ENCODE results near the gene MATN1.
A peak's percentile ranks its signal among the peaks of the same experiment; 100 is the strongest.

Gene MATN1

GRCh38 chr1:30679201-30679975 lies 44.0 kb downstream of the MATN1 start:
- H3K27ac ChIP-seq (ENCODE audit: low read depth, low read length): no peak overlapping the region
- no peak for DNase-seq
- no peak overlapping the region for H4K8ac ChIP-seq (ENCODE audit: low read depth, low read length)
- H2BK5ac ChIP-seq (ENCODE audit: low read depth, low read length, poor library complexity): no peak overlapping the region
- H2AK5ac ChIP-seq (ENCODE audit: low read length): no peak overlapping the region
- no peaks in the 10 kb centered on the region for H3K4me1 ChIP-seq (ENCODE audit: control insufficient read depth in 1 of 2, insufficient read depth in 2 of 2, low read length in 2 of 2)
- H3K18ac ChIP-seq (ENCODE audit: low read length): no peak overlapping the region
- H2BK120ac ChIP-seq (ENCODE audit: insufficient read depth, low read length, poor library complexity): no peak overlapping the region
- H3K27me3 ChIP-seq (ENCODE audit: insufficient read depth, low read length): no peaks in the 10 kb centered on the region
- no peak overlapping the region for H3K4me2 ChIP-seq (ENCODE audit: low read length)
- H4K12ac ChIP-seq (ENCODE audit: low read depth, low read length): no peak overlapping the region
- no peaks in the 10 kb centered on the region for H3K79me1 ChIP-seq (ENCODE audit: low read length)
- H2AFZ ChIP-seq (ENCODE audit: insufficient read depth, low read length, poor library complexity): no peak overlapping the region
- no peak overlapping the region for H3K23ac ChIP-seq (ENCODE audit: low read length)
- H3K4me3 ChIP-seq (ENCODE audit: low read depth, low read length): peak overlapping the region; percentile 43
- H3K9ac ChIP-seq (ENCODE audit: low read length): peak overlapping the region; percentile 2
- H3K14ac ChIP-seq (ENCODE audit: low read length): no peak overlapping the region
- H4K91ac ChIP-seq (ENCODE audit: low read depth, low read length): no peak overlapping the region
- no peaks in the 10 kb centered on the region for H3K36me3 ChIP-seq (ENCODE audit: control insufficient read depth in 1 of 2, insufficient read depth in 2 of 2, low read length in 2 of 2)
- no peak overlapping the region for H2BK12ac ChIP-seq (ENCODE audit: low read length)
- H3K4ac ChIP-seq (ENCODE audit: low read depth, low read length): no peak overlapping the region
- H3K79me2 ChIP-seq (ENCODE audit: control insufficient read depth, insufficient read depth, low read length, poor library complexity): no peaks in the 10 kb centered on the region
- H3K9me3 ChIP-seq (ENCODE audit: insufficient read depth, low read depth, low read length): peaks cover 21% of the 10 kb centered on the region
- WGBS (ENCODE audit: extremely low coverage, insufficient coverage, insufficient read length): no CpG with 5 or more reads among the region's 2 CpGs

GRCh38 chr1:30678209-30678608 lies 45.2 kb downstream of the MATN1 start:
- H3K4ac ChIP-seq (ENCODE audit: low read depth, low read length): no peak overlapping the region
- no peak overlapping the region for H3K23ac ChIP-seq (ENCODE audit: low read length)

GRCh38 chr1:30677471-30677870 lies 45.9 kb downstream of the MATN1 start:
- H3K18ac ChIP-seq (ENCODE audit: low read length): no peak overlapping the region

More at GRCh38 chr1:30678209-30678608, 45.2 kb downstream of the MATN1 start:
- no peak for DNase-seq
- H3K9ac ChIP-seq (ENCODE audit: low read length): no peak overlapping the region
- no peaks in the 10 kb centered on the region for H3K79me1 ChIP-seq (ENCODE audit: low read length)
- H3K4me3 ChIP-seq (ENCODE audit: low read depth, low read length): no peak overlapping the region
- H2AFZ ChIP-seq (ENCODE audit: insufficient read depth, low read length, poor library complexity): no peak overlapping the region
- no peak overlapping the region for H2AK5ac ChIP-seq (ENCODE audit: low read length)
- no peak overlapping the region for H4K12ac ChIP-seq (ENCODE audit: low read depth, low read length)
- no peaks in the 10 kb centered on the region for H3K27me3 ChIP-seq (ENCODE audit: insufficient read depth, low read length)
- H3K36me3 ChIP-seq (ENCODE audit: control insufficient read depth in 1 of 2, insufficient read depth in 2 of 2, low read length in 2 of 2): no peaks in the 10 kb centered on the region
- H4K91ac ChIP-seq (ENCODE audit: low read depth, low read length): no peak overlapping the region
- no peak overlapping the region for H4K8ac ChIP-seq (ENCODE audit: low read depth, low read length)
- H3K27ac ChIP-seq (ENCODE audit: low read depth, low read length): no peak overlapping the region
- H2BK12ac ChIP-seq (ENCODE audit: low read length): no peak overlapping the region
- H2BK5ac ChIP-seq (ENCODE audit: low read depth, low read length, poor library complexity): no peak overlapping the region
- H3K14ac ChIP-seq (ENCODE audit: low read length): no peak overlapping the region
- H2BK120ac ChIP-seq (ENCODE audit: insufficient read depth, low read length, poor library complexity): no peak overlapping the region
- H3K4me2 ChIP-seq (ENCODE audit: low read length): no peak overlapping the region
- H3K9me3 ChIP-seq (ENCODE audit: insufficient read depth, low read depth, low read length): peaks cover 21% of the 10 kb centered on the region
- no peaks in the 10 kb centered on the region for H3K4me1 ChIP-seq (ENCODE audit: control insufficient read depth in 1 of 2, insufficient read depth in 2 of 2, low read length in 2 of 2)
- H3K18ac ChIP-seq (ENCODE audit: low read length): no peak overlapping the region
- no CpG with 5 or more reads among the region's 3 CpGs for WGBS (ENCODE audit: extremely low coverage, insufficient coverage, insufficient read length)
- H3K79me2 ChIP-seq (ENCODE audit: control insufficient read depth, insufficient read depth, low read length, poor library complexity): no peaks in the 10 kb centered on the region

GRCh38 chr1:30675761-30676160 lies 47.6 kb downstream of the MATN1 start:
- Histone ChIP-seq H4K8ac (ENCODE audit: low read depth, low read length) (no peak overlapping the region), H3K36me3 (ENCODE audit: control insufficient read depth in 1 of 2, insufficient read depth in 2 of 2, low read length in 2 of 2) (no peaks in the 10 kb centered on the region), H3K79me2 (ENCODE audit: control insufficient read depth, insufficient read depth, low read length, poor library complexity) (no peaks in the 10 kb centered on the region), H3K27me3 (ENCODE audit: insufficient read depth, low read length) (no peaks in the 10 kb centered on the region), H3K4me1 (ENCODE audit: control insufficient read depth in 1 of 2, insufficient read depth in 2 of 2, low read length in 2 of 2) (no peaks in the 10 kb centered on the region), H3K18ac (ENCODE audit: low read length) (no peak overlapping the region), H2BK5ac (ENCODE audit: low read depth, low read length, poor library complexity) (no peak overlapping the region), H3K23ac (ENCODE audit: low read length) (no peak overlapping the region), H3K4me3 (ENCODE audit: low read depth, low read length) (no peak overlapping the region), H2AFZ (ENCODE audit: insufficient read depth, low read length, poor library complexity) (no peak overlapping the region), H4K12ac (ENCODE audit: low read depth, low read length) (no peak overlapping the region), H3K14ac (ENCODE audit: low read length) (no peak overlapping the region), H3K4ac (ENCODE audit: low read depth, low read length) (no peak overlapping the region), H3K4me2 (ENCODE audit: low read length) (no peak overlapping the region), H2AK5ac (ENCODE audit: low read length) (no peak overlapping the region), H4K91ac (ENCODE audit: low read depth, low read length) (no peak overlapping the region), H2BK12ac (ENCODE audit: low read length) (no peak overlapping the region), H3K9ac (ENCODE audit: low read length) (no peak overlapping the region), H3K9me3 (ENCODE audit: insufficient read depth, low read depth, low read length) (peaks cover 20% of the 10 kb centered on the region), H2BK120ac (ENCODE audit: insufficient read depth, low read length, poor library complexity) (no peak overlapping the region), H3K79me1 (ENCODE audit: low read length) (no peaks in the 10 kb centered on the region), H3K27ac (ENCODE audit: low read depth, low read length) (no peak overlapping the region)
- peak in 1 of 2 donors; percentile 13 for DNase-seq
- WGBS (ENCODE audit: extremely low coverage, insufficient coverage, insufficient read length): no CpG with 5 or more reads among the region's 2 CpGs

More at GRCh38 chr1:30677471-30677870, 45.9 kb downstream of the MATN1 start:
- Histone ChIP-seq H3K9ac (ENCODE audit: low read length) (no peak overlapping the region), H3K79me2 (ENCODE audit: control insufficient read depth, insufficient read depth, low read length, poor library complexity) (no peaks in the 10 kb centered on the region), H3K27ac (ENCODE audit: low read depth, low read length) (no peak overlapping the region), H2BK5ac (ENCODE audit: low read depth, low read length, poor library complexity) (no peak overlapping the region), H3K4me1 (ENCODE audit: control insufficient read depth in 1 of 2, insufficient read depth in 2 of 2, low read length in 2 of 2) (no peaks in the 10 kb centered on the region), H2AK5ac (ENCODE audit: low read length) (no peak overlapping the region), H4K8ac (ENCODE audit: low read depth, low read length) (no peak overlapping the region), H3K79me1 (ENCODE audit: low read length) (no peaks in the 10 kb centered on the region), H3K9me3 (ENCODE audit: insufficient read depth, low read depth, low read length) (peaks cover 20% of the 10 kb centered on the region), H3K4me2 (ENCODE audit: low read length) (no peak overlapping the region), H2AFZ (ENCODE audit: insufficient read depth, low read length, poor library complexity) (no peak overlapping the region), H3K4ac (ENCODE audit: low read depth, low read length) (no peak overlapping the region), H2BK12ac (ENCODE audit: low read length) (no peak overlapping the region), H3K36me3 (ENCODE audit: control insufficient read depth in 1 of 2, insufficient read depth in 2 of 2, low read length in 2 of 2) (no peaks in the 10 kb centered on the region), H4K91ac (ENCODE audit: low read depth, low read length) (no peak overlapping the region), H3K27me3 (ENCODE audit: insufficient read depth, low read length) (no peaks in the 10 kb centered on the region), H3K4me3 (ENCODE audit: low read depth, low read length) (no peak overlapping the region), H3K14ac (ENCODE audit: low read length) (no peak overlapping the region), H2BK120ac (ENCODE audit: insufficient read depth, low read length, poor library complexity) (no peak overlapping the region), H4K12ac (ENCODE audit: low read depth, low read length) (no peak overlapping the region), H3K23ac (ENCODE audit: low read length) (no peak overlapping the region)
- no peak for DNase-seq
- 100% methylated on average over 1 of the region's 2 CpGs for WGBS (ENCODE audit: extremely low coverage, insufficient coverage, insufficient read length)

All from trophoblast cell (in vitro differentiated cells and primary cell).